SIG-M5 (cell line): ENCODE measurements around the gene COPS6.

ENCODE experiments used
- DNase-seq: peaks from one replicate; lab custom pipeline; 2025; lab: John Stamatoyannopoulos, UW

The COPS6 gene

DNA sequence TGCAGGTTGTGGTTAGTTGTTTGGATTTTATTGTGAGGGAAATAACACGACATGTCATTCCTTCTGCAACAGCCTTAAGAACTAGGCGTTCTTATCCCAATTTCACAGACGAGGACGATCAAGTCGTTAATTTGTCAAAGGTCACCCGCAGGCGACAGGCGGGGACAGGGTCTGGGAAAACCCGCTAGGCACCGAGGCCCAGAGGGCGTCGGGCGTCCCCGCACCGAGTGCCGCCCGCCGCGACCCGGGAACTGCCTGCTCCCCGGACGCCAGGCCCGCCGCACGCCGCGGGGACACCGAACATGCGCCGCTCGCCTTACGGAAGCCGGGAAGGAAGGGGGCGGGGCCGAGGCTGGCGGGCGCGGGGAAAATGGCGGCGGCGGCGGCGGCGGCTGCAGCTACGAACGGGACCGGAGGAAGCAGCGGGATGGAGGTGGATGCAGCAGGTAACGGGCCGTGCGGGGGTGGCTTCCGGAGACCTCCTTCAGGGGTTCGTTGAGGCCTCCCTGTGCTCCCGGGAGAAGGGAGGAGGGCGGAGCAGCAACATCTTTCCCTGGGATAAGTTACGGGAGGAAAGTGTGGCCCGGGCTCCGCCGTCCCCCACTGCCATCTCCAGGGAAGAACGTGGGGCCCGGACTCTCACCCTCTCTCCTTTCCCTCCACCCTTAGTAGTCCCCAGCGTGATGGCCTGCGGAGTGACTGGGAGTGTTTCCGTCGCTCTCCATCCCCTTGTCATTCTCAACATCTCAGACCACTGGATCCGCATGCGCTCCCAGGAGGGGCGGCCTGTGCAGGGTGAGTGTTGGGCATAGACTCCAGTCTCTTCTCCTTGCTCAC lies at the start of gene COPS6:
Gene COPS6, plus strand, starts transcription at position 349 of the 837 bp plus-strand sequence. Its CDS starts 22 bp downstream, at position 371.
- DNase-seq, result no peak

DNA sequence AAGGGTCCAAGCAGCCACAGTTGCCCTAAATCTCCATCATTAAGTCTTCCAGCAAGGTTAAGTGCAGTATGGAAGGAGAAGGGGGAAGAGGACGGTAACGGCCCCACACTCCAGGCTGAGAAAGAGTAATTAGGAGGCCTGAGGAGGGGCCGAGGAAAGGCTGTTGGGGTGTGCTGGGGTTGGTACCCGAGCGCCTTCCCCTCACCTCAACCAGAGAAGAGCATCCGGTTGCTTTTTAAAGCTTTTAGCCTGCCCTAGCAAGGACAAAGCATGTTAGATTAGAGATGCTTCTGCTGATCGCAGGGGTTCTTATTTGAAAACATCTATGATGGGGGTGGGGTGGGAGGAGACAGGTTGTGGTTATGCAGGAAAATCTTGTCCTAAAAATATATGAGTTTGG lies 48.2 kb upstream of the COPS6 start:
- no peak for DNase-seq

DNA sequence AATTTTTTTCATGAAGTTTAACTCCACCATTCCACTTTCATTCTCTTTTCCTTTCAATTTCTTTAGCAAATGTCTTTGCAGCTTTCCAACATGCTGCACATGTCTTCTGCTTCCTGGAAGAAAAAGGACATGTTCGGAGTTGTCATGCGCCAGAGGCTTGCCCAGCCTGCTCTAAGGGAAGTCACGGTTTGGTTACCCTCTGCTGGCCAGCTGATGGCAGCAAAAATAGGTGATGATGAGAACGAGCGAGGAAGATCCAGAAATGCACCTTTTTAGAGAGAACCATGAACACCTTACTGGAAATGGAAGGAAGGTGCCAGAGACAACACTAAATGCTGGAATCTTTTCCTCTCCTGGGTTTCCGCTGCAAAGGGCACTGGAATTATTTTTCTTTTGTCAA lies 44.1 kb upstream of the COPS6 start:
- no peak for DNase-seq

DNA sequence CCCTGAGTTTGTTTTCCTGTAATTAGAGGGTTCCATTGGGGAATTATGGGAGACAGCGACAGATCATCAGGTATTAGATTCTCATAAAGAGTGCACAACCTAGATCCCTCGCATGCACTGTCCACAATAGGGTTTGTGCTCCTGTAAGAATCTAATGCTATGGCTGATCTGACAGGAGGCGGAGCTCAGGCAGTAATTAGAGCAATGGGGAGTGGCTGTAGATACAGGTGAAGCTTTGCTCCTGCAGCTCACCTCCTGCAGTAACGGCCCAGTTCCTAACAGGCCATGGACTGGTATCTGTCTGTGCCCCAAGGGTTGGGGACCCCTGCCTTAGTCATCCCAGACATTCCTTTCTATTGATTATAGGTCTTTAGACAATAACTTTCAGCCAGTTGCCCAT lies 40.1 kb upstream of the COPS6 start:
- no peak for DNase-seq

DNA sequence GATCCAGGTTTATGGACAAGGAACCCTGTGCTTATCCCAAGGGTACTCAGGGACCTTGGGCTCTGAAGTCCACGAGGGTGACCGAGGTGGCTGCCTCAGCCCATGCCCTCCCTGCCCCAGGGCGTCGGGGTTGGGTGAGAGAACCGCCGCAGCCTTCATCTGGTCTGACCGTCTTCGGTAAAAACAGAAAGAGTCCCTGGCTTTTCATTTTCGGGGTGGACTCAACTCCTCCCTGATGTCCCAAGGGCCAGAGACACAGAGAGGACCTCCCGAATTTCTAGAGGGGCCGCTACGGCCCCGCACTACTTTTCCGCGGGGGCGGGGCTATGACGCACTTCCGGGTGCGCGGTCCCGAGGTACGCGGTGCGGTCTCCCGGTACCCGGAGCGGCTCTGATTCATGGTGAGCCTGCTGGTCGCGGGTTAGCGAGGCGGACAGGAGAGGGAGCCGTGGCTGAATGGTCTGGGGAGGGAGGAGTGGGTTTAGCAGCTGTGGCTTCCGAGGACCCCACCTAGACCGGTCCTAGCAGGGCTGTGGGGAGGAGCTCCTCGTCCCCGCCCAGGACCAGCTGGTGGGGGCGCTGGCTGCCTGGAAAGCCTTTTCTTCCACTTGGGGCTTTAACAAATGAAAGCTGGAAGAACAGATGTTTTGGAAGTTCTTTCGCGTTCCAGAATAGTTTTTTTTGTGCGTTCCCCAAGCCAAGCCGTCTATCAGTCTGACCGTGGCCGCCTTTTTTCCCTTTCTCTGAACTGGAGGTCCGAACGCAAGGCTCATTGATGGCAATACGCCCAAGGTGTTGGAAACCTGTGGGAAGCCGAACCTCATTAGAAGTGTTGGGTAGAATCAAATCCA lies 39.1 kb upstream of the COPS6 start, which contains the start of gene ZSCAN21:
Gene ZSCAN21, plus strand, starts transcription at position 334 of the 851 bp plus-strand sequence. CDS start 7,233 bp downstream, outside the sequence.
- DNase-seq, result no peak

DNA sequence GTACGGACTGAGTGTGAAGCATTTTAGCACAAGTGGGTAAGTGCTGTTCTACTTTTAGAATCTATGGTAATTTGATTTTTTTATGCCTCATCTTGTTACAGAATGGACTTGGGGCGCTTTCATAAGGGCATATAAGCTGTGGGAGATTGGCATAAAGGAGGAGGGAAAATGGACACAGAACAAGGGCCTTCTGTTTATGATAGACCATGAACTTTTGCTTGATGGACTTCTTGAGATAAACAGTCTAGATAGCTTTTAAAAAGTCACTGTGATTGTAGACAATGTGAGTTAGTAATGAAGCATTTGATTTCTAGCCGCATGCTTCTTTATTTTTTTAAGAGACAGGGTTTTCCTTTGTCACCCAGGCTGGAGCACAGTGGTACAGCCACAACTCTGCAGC lies 37.2 kb upstream of the COPS6 start:
- no peak for DNase-seq

DNA sequence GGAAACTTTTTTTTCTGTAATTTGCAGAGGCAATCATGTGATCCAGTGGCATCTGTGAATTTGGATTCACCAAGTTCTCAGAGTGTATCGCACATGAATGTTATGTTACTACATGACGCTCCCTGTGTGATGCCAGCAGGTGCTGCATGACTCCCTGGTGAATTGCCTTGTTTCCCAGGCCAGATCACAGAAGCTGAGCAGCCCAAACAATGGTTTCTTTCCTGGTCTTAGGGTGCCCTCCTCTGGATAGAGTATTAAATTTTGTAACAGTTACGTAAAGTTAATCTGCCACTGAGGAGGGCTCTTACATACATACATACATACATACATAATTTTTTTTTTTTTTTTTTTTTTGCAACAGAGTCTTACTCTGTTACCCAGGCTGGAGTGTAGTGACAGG lies 35.6 kb upstream of the COPS6 start:
- DNase-seq, result no peak

DNA sequence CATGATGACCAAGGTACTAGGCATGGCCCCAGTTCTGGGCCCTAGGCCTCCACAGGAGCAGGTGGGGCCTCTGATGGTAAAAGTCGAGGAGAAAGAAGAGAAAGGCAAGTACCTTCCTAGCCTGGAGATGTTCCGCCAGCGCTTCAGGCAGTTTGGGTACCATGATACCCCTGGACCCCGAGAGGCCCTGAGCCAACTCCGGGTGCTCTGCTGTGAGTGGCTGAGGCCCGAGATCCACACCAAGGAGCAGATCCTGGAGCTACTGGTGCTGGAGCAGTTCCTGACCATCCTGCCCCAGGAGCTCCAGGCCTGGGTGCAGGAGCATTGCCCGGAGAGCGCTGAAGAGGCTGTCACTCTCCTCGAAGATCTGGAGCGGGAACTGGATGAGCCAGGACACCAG lies 31.8 kb upstream of the COPS6 start:
- no peak for DNase-seq

DNA sequence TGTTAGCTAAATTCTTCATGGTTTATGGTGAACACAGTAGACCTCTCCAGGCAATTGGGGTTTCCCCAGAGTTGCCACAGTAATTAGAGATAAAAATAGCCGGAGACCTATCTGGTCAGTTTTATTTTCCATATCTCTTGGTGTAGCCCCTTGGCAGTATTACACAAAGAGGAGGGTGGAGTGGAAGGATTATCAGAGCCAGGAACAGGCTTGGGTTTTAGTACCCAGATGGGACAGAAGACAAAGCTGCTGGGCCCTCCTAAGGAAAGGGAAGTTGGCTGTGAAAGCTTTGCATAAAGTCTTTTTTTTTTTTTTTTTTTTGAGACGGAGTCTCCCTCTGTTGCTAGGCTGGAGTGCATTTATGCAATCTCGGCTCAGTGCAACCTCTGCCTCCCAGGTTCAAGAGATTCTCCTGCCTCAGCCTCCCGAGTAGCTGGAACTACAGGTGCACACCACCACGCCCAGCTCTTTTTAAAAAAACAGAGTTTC lies 29.5 kb upstream of the COPS6 start:
- no peak for DNase-seq

DNA sequence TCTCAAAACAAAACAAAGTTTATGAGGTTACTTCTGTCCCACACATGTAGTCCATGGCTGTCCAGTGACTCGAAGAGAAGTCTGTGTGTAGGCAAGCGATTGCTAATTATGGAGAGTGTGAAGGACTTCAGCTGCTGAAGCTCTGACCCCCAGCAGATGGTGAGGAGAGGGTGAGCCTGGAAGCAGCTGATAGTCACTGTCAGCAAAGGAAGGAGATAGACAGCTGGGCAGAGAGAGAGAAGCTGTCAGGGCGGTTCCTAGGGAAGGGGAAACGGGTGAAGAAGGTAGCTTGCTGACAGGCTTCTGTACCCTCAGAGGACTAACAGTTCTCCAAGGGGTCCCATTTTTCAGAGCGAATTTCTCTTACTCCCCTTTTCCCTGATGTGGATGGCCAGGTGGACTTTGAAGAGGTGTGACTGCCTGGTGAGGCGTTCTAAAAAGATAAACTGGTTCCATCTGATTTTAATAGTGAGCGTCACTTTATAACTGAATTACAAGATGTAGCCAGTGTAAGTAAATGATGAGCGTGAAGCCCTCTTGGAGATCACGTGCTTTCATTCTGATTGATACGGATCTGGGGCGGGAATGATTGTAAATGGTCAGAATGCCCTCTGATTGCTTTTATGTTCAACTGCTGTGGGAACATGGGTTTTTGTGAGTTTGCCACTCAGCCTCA lies 27.1 kb upstream of the COPS6 start:
- no peak for DNase-seq

DNA sequence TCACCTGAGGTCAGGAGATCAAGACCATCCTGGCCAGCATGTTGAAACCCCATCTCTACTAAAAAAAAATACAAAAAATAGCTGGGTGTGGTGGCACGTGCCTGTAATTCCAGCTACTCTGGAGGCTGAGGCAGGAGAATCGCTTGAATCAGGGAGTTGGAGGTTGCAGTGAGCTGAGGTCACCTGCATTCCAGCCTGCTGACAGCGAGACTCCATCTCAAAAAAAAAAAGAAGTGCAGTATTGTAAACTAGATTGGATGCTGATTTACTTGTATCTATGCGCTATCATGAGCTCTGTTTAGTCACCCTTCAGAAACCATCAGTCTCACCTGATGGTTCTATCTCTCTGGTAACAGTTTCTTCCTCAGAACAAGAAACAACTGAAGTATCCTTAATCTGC lies 25.4 kb upstream of the COPS6 start:
- DNase-seq, result no peak

DNA sequence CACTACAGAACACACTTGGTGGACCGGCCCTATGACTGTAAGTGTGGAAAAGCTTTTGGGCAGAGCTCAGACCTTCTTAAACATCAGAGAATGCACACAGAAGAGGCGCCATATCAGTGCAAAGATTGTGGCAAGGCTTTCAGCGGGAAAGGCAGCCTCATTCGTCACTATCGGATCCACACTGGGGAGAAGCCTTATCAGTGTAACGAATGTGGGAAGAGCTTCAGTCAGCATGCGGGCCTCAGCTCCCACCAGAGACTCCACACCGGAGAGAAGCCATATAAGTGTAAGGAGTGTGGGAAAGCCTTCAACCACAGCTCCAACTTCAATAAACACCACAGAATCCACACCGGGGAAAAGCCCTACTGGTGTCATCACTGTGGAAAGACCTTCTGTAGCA lies 24.6 kb upstream of the COPS6 start:
- DNase-seq, result no peak

DNA sequence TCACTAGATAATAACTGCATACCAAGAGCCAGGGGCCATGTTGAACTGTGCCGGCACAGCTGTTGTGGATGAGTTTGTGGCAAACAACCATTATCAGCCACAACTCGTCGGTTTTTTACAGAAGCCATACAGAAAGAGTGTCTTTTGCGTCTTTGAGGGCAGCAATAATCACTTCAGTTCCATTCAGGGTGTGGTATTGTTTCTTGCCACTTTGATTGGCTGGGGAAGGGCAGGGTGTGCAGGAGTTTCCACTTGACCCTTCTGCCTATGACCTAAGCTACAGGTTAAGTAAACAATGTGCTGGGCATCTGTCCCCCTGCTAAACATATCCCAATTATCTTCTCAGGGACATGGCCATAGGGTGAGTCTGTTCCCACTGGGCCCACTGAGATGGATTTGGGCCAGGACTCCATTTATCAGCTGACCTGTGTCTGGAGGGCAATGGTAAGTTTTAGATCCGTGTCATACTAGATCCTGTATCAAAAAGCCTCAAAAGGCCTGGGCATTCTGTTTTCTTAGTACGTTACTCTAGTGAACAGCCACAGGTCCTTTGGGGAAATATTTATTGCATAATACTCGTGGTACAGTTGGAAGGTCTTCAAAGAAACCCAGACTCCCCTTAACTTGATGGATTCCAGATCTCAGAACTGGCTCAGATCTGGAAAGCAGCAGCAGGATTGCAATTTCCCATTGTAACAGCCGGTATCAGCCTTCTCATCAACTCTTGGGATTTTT lies 23.1 kb upstream of the COPS6 start:
- DNase-seq, result no peak

DNA sequence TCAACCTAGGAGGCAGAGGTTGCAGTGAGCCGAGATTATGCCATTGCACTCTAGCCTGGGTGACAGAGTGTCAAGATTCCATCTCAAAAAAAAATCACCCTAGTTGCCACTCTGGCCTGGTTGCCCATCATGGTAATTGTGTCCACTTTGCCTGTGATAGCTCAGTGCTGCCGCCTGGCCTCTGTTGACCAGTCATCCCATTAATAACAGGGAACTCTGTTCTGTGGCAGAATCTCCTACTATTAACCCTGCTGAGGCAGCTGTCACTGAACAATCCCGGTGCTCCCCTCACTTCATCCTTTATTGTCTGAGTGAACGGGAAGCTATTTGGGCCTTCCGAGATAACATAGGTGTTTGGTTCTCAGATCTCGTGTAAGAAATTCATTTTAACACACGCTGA lies 21.8 kb upstream of the COPS6 start:
- DNase-seq, result no peak

DNA sequence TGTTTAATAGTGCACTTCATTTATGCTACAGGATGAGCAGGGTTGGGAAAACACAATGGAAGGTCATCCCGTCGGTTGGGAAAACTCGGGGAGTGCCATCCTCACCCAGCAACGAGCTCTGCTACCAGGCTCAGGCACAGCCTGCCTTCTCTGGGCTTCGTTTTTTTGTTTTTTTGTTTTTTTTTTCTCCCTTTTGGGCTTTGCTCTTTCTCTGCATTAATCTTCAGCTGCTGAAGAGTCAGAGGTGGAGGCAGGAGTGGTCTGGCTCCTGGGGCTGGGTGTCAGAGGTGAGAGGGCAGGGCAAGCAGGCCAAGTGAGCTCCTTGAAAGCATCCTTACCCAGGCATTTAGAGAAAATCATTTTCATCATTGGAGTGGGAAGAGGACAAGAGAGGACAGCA lies 18.8 kb upstream of the COPS6 start:
- no peak for DNase-seq

DNA sequence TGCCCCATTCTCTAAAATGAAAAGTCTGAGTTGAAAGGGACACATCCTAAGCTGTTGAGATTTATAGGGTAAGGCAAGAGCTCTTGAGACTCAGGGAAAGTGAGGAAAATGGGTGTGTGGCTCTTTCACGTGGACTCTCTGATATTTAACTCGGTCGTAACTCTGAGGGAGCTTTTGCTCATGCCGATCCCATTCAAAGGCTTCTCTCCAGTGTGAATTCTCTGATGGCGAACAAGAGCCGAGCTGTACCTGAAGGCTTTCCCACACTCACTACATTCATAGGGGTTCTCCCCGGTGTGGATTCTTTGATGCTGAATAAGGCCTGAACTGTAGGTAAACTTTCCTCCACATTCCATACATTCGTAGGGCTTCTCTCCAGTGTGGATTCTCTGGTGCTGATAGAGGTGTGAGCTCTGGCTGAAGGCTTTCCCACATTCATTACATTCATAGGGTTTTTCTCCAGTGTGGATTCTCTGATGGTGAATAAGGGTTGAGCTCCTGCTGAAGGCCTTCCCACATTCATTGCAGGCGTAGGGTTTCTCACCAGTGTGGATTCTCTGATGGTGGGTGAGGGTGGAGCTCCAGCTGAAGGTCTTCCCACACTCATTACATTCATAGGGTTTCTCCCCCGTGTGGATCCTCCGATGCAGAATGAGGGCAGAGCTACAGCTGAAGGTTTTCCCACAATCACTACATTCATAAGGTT lies 17.6 kb upstream of the COPS6 start:
- no peak for DNase-seq

DNA sequence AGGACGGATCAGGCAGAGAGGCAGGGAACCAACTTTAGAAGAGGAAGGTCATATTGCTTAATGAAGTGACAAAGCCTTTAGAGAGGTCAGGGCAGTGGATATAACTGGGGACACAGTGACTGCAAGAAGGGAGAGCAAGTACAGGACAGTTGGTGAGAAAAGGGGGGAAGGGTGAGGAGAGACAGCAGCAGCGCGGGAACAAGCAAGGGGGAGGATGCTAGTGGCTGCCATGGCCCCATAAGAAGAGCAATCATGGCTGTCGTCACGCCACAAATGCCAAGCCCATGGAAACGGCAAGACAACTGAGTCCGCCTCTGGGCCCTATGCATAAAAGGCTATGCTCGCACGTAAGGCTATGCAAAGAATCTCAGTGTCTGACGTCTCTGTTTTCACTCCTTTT lies 16.3 kb upstream of the COPS6 start:
- DNase-seq, result no peak

DNA sequence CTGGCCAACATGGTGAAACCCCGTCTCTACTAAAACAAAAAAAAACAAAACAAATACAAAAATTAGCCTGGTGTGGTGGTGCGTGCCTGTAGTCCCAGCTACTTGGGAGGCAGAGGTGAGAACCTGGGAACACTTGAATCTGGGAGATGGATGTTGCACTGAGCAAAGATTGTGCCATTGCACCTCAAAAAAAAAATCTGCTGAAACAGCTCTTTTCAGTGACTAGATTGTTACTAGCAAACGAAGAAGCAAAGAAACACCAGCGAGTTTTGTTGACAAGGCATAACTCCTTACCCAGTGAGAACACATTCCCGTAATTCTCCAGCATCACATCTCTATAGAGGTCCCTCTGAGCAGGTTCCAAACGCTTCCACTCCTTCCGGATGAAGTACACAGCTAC lies 13.9 kb upstream of the COPS6 start:
- DNase-seq, result no peak

DNA sequence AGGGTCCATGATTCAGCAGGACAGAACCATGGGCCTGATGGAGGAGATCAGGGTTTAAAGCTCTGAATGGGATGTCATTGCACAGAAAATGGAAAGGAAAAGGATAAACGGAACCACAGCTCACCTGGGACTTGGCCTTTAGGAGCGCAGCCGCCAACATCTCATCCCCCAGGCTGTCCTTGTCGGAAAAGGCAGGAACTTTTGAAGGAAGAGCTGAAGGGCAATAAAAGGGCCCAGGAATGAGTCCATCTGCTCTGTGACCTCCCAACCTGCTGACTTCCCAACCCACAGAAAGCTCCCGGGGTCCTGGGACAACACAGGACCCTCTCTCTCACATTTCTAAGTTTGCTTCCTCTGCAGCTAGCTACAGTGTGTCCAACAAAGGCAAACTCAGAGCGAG lies 13.4 kb upstream of the COPS6 start:
- DNase-seq, result no peak

DNA sequence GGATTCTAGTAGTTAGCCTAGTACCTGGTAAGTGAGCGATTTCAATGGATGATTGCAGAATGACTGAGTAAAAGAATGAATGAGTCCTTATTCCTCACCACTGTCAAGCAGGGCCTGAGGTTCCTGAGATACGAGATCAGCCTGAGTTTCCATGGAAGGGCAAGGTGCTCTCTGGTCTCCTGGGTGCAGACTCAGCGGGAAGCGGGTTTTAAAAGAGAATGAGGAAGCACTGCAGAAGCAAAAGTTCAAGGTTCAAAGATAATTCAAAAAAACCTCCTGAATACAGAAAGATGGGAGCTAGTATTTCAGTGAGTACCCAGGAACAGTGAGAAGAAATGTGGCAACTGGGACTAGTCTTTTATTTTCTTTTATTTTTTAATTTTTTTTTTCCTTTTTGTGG lies 11.6 kb upstream of the COPS6 start:
- DNase-seq, result no peak

DNA sequence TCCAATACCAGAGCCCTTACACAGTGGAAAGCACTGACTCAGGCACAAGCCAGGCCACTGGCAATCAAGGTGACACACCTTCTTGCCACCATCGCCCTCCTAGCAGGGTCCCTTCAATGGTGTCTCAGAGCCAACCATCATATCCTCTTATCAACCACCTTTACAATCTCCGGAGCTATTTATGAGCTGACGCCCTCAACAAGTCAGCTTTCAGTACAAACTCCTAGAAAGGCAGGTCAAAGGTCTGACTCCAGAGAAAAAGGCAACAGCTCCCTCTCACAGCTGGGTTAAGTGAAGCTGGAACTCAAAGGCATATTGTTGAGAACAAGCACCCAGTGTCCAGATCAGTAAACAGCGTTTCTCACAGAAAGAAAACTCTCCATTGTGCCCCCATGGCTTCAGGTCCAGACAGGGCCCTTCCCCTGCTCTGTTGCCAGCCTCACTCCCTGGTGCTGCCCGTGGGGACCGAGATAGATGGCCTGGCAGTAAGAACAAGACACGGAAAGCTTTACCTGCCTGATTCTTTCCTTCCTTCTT lies 9.7 kb upstream of the COPS6 start:
- no peak for DNase-seq
